Measurements from ENCODE around the gene MAST1. TPM values are rescaled to one million over a fixed set of nuclear protein-coding genes. Genes with fewer than 3 reads are reported as not detected.
"Not testable (repeated sequence)": the region's sequence is repeated elsewhere in the genome, so short reads cannot be mapped to it uniquely, and the experiment has no call there.

The MAST1 gene
- total RNA-seq, 1 experiment from 2014 or later = not detected

DNA sequence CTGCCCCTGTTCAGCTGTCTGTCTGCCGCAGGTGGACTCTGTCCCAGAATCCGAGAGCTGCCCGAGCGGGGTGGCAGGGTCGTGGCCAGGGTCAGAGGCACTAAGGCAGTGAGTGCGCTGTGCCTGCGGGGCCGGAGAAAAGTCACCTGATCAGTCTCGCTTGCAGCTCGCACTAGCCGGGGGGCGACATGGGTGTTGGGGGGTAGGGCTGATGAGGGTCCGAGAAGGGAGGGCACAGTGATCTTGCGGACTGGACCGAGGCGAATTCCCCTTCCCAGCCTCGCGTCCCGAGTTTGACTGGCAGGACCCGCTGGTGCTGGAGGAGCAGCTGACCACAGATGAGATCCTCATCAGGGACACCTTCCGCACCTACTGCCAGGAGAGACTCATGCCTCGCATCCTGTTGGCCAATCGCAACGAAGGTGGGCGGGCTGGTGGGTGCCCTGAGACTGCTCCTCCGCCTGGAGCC lies 53.3 kb downstream of the MAST1 start:
- no peak for DNase-seq (ENCODE audit: low read depth)

DNA sequence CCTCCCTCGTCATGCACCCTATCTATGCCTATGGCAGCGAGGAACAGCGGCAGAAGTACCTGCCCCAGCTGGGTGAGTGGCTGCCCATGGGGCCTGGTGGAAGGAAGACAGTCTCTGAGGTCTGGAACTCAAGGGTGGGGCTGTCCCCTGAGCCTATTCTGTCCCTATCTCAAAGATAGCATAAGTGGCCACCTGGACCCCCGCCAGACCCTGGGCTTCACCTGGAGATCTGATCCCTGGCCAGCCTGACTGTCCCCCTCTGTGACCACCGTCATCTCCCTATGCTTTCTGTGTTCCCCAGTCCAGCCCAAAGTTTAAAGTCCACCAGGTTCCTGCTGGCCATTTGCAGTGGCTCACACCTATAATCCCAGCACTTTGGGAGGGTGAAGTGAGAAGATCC lies 55.3 kb downstream of the MAST1 start:
- no peak for DNase-seq (ENCODE audit: low read depth)

DNA sequence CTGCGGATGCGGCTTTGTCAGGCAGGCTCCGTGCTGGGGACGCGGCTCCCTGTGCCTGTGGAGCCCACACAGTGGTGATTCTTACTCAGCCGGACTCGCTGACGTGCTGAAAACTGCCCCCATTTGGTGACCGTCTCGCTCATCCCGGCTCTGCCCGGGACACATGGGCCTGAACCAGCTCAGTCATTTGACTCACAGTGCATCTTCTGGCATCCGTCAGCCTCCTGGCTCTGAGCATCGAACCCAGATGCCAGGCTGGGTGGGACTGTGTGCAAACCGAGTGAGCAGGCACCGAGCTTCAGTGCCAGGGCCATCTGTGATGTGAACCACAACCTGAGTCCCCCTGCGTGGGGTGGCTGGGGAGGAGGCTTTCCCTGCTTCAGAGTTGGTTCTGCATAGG lies 58.1 kb downstream of the MAST1 start:
- DNase-seq (ENCODE audit: low read depth) = no peak

DNA sequence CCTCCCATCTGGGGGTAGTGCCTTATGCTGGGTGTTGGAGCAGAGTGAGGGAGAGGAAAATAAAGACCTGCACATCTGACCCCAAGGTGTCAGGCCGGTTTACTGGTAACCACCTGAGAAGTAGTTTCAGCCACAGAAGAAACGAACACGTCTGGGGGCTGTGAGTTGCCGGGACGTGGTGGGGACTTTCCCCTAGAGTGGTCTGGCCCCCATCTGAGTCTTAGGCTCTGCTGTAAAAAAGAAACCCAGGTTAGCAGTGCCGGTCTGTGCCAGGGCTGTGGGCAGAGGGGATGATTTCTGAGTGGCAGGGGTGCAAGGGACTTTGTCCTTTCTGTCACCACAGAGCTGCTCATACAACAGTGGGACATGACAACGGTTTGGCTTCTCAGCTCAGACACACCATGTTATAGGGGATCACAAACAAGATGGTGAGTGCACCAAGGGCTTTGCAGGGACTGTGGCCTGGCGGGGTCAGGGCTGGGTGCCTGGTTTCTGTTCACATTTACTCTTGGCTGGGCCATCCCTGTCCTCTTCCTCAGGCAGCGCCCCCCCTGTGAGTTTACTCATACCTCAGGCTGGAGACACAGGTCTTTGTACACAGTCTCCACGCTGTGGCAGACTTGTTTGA lies 61.7 kb downstream of the MAST1 start:
- DNase-seq (ENCODE audit: low read depth) = no peak

DNA sequence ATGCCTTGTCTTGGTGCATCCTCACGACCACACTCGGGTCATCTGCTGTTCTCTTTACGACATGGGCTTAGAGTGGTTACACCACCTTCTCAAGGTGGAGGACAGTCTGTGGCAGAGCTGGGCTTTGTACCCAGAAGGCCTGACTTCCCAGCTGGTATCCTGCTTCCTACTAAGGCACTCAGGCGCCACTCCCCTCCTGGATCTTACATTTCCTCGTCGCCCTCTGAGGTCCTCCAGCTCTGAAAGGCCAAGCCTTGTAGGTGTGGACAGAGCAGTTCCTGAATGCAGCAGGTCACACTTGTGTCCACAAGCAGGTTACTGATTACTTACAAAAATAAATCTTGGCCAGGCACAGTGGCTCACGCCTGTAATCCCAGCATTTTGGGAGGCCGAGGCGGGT lies 68.9 kb downstream of the MAST1 start:
- DNase-seq (ENCODE audit: low read depth) = no peak

DNA sequence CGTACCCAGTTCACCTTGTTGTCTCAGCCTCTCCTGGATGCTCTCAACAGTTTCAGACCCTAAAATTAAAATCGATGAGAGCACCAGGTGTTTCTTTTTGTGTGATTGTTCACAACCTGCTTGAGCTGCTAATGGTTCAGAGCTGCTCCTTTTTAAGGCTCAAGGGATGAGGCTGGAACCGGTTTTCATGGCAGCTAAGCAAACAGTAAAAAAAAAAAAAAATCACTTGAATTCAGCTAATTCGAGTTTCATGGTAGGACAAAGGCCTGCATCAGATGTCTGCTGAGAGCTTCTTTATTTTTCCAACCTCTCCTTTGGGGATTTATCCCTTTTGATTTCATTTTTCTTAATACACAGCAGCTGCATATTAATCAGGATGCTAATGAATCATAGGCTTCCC lies 74.3 kb downstream of the MAST1 start:
- no peak for DNase-seq (ENCODE audit: low read depth)

DNA sequence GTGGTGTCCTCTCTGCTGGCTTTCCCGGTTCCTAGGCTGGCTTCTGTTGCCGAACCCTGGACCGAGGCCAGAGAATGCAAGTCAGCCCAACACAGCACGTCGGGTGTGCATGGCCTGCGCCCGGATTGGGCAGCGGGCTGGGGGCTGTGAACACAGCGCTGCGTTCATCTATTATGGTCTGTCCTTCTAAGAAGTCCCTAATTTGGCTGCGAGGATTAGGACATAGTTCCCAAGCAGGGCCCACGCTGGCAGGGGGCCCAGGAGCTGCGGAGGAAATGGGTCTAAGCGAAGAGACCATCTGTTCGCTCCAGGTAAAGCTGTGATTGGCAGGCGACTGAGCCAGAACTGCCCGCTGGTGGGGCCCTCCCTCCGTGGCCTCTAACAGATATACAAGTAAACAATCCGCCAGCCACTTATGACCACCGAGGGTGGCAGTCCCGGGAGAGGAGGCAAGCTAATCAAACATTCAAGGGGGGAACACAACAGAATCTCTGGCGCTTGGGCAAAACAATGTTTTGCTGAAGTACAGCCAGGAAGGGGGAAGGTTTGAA lies 74.8 kb downstream of the MAST1 start:
- DNase-seq (ENCODE audit: low read depth) = no peak

DNA sequence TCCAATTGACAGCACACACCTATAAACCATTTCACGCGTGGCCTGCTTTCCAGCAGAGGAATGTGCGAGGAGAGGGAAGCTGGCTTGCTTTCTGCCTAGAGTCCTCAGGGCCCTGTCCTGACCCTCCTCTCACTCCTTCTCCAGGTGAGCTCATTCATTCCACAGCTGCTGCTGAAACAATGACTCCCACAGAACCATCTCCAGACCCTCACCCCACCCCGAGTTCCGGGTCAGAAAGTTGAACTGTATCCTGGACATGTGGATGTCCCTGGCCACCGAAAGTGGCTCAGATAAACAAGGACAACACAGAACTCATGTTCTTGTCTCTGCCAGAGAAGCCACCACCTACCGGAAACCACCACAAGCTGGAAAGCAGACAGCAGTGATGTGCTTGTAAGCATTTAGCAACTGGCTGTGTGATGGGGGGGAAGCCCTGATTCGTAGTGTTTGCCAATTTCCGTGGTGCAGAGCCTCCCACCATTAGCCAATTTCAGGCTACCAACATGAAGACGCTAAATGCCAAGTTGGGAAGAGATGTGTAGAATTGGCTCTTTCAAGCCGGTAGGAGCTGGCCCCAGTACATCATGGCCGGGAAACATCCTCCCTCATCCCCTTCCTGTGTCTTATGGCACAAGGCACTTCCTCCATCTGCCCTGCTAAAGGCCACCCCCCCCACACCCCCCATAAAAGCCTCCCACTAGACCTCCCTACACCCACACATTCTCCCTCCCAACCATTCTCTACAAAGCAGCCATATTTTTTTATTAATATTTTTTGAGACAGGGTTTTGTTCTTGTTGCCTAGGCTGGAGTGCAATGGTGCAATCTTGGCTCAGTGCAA lies 75.8 kb downstream of the MAST1 start:
- no peak for DNase-seq (ENCODE audit: low read depth)

DNA sequence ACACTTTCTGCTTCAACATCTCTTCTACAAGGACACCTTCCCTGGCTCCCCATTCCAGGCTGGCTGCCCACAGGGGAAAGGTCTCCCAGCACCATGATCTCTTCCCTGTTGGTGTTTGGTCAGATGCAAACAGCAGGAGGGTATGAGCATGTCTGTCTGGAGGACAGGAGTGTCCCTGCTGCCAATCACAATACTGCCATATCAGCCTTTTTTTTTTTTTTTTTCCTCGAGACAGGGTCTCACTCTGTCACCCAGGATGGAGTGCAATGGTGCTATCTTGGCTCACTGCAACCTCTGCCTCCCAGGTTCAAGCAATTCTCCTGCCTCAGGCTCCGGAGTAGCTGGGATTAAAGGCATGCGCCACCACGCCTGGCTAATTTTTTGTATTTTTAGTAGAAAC lies 77.5 kb downstream of the MAST1 start:
- not testable (repeated sequence) for DNase-seq (ENCODE audit: low read depth)

DNA sequence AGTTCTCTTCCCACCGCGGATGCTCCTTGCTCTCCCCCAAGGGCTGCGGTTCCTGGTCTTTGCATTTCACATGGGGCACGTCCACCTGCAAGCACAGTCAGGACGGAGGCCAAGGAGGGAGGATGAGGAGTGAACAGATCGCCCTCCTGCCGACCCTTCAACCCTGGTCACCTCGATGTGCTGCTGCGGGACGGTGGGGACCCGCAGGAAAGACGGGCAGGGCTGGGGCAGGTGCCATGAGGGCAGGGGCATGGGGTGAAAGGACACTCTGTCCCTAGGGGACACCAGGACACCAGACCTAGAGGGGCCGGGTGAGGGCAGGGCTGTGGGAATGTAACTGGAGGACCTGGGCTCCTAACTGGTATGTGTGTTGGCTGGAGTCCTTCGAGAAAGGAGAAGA lies 79.9 kb downstream of the MAST1 start:
- DNase-seq (ENCODE audit: low read depth) = no peak

DNA sequence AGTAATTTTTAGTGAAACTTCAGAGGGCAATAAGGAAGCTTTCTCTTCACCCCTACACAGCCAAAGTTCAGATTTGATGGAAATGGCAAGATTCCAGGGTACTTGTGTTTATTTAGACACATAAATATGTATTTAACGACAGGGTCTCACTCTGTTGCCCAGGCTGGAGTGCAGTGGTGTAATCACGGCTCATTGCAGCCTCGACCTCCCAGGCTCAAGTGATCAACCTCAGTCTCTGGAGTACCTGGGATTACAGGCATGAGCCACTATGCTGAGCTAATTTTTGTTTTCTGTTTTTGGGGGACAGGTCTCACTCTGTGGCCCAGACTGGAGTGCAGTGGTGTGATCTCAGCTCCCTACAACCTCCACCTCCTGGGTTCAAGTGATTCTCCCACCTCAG lies 82.7 kb downstream of the MAST1 start:
- no peak for DNase-seq (ENCODE audit: low read depth)

DNA sequence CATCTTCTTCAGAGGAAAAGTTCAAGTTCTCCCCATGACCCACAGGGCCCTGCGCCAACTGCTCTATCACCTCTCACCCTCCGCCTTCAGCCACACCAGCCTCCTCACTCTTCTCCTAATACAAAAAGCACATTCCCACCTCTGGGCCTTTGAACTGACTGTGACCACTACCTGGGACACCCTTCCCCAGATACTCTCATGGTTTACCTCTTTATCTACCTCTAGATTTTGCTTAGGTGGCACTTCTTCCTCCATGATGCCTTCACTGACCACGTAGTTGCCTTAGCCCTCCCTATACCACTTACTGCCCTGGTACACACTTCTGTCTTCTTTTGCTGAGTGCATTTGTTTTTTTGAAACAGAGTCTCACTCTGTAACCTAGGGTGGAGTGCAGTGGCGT lies 84.6 kb downstream of the MAST1 start:
- no peak for DNase-seq (ENCODE audit: low read depth)

Other genes with a start within 250 kb of the MAST1 start
- gene ZNF490, start 227.7 kb upstream of the MAST1 start, total RNA-seq (2014; rRNA removed) = 6.4 and 10.3 TPM in 2 replicates
- 8.4 and 11.5 TPM in 2 replicates for gene ZNF791, start 227.6 kb upstream of the MAST1 start, total RNA-seq (2014; rRNA removed)
- 48.1 and 73.8 TPM in 2 replicates for gene MAN2B1, start 171.8 kb upstream of the MAST1 start, total RNA-seq (2014; rRNA removed)
- 9.1 and 10.0 TPM in 2 replicates for gene WDR83, start 171.7 kb upstream of the MAST1 start, total RNA-seq (2014; rRNA removed)
- gene DHPS, start 156.6 kb upstream of the MAST1 start, total RNA-seq (2014; rRNA removed) = 106 and 109 TPM in 2 replicates
- gene GNG14, start 150.5 kb upstream of the MAST1 start, total RNA-seq (2014; rRNA removed) = not detected in 2 replicates
- gene FBXW9, start 141.9 kb upstream of the MAST1 start, total RNA-seq (2014; rRNA removed) = 8.1 and 8.7 TPM in 2 replicates
- gene TNPO2, start 114.6 kb upstream of the MAST1 start, total RNA-seq (2014; rRNA removed) = 41.0 and 56.0 TPM in 2 replicates
- gene TRIR, start 103.8 kb upstream of the MAST1 start, total RNA-seq (2014; rRNA removed) = 372 and 446 TPM in 2 replicates
- gene GET3, start 101.0 kb upstream of the MAST1 start, total RNA-seq (2014; rRNA removed) = 136 and 155 TPM in 2 replicates
- 0.45 and 0.98 TPM in 2 replicates for gene BEST2, start 86.7 kb upstream of the MAST1 start, total RNA-seq (2014; rRNA removed)
- 15.2 and 20.3 TPM in 2 replicates for gene HOOK2, start 63.0 kb upstream of the MAST1 start, total RNA-seq (2014; rRNA removed)
- gene JUNB, start 47.0 kb upstream of the MAST1 start, total RNA-seq (2014; rRNA removed) = 76.8 and 91.4 TPM in 2 replicates
- 101 and 124 TPM in 2 replicates for gene PRDX2, start 36.7 kb upstream of the MAST1 start, total RNA-seq (2014; rRNA removed)
- gene THSD8, start 36.4 kb upstream of the MAST1 start, total RNA-seq (2014; rRNA removed) = not detected in 2 replicates
- 56.2 and 59.5 TPM in 2 replicates for gene RNASEH2A, start 31.9 kb upstream of the MAST1 start, total RNA-seq (2014; rRNA removed)
- not detected in 2 replicates for gene RTBDN, start 3.9 kb upstream of the MAST1 start, total RNA-seq (2014; rRNA removed)
- 17.2 and 18.9 TPM in 2 replicates for gene DNASE2, start 42.9 kb downstream of the MAST1 start, total RNA-seq (2014; rRNA removed)
- not detected in 2 replicates for gene KLF1, start 48.7 kb downstream of the MAST1 start, total RNA-seq (2014; rRNA removed)
- gene GCDH, start 52.6 kb downstream of the MAST1 start, total RNA-seq (2014; rRNA removed) = 24.6 and 31.9 TPM in 2 replicates
- 0.17 TPM in 1 of 2 replicates, not detected in the other for gene SYCE2, start 80.8 kb downstream of the MAST1 start, total RNA-seq (2014; rRNA removed)
- gene FARSA, start 95.2 kb downstream of the MAST1 start, total RNA-seq (2014; rRNA removed) = 64.0 and 77.4 TPM in 2 replicates
- gene CALR, start 100.1 kb downstream of the MAST1 start, total RNA-seq (2014; rRNA removed) = 1,263 and 1,378 TPM in 2 replicates
- gene RAD23A, start 107.3 kb downstream of the MAST1 start, total RNA-seq (2014; rRNA removed) = 158 and 176 TPM in 2 replicates
- gene GADD45GIP1, start 118.7 kb downstream of the MAST1 start, total RNA-seq (2014; rRNA removed) = 59.3 and 71.9 TPM in 2 replicates
- 0.06 TPM in 1 of 2 replicates, not detected in the other for gene DAND5, start 131.1 kb downstream of the MAST1 start, total RNA-seq (2014; rRNA removed)
- gene NFIX, start 157.0 kb downstream of the MAST1 start, total RNA-seq (2014; rRNA removed) = 9.2 and 13.9 TPM in 2 replicates